NCI-H1105 (cell line): ENCODE data around the gene PNMA8A.

Experiments
- DNase-seq: peaks from one replicate; lab custom pipeline; 2025; lab: John Stamatoyannopoulos, UW

PNMA8A gene

GRCh38 chr19:46492841-46493235, 21.5 kb upstream of the PNMA8A start:
- no peak for DNase-seq

GRCh38 chr19:46491975-46492682, 20.8 kb upstream of the PNMA8A start:
- no peak for DNase-seq

GRCh38 chr19:46490774-46491173, 19.4 kb upstream of the PNMA8A start:
- DNase-seq = no peak

GRCh38 chr19:46489445-46490272, 18.3 kb upstream of the PNMA8A start:
- DNase-seq = no peak

- no peak for DNase-seq
Measured at GRCh38 chr19:46488551-46488950, 17.2 kb upstream of the PNMA8A start.

GRCh38 chr19:46487802-46488445, 16.6 kb upstream of the PNMA8A start:
- peak; percentile 48 for DNase-seq

GRCh38 chr19:46487178-46487801, 15.9 kb upstream of the PNMA8A start:
- DNase-seq = no peak

- DNase-seq = no peak
Measured at GRCh38 chr19:46486358-46486757, 15.0 kb upstream of the PNMA8A start.

GRCh38 chr19:46484656-46485055, 13.3 kb upstream of the PNMA8A start:
- DNase-seq = no peak

GRCh38 chr19:46482631-46483030, 11.3 kb upstream of the PNMA8A start:
- DNase-seq = no peak

- DNase-seq = no peak
Measured at GRCh38 chr19:46481947-46482346, 10.6 kb upstream of the PNMA8A start.

GRCh38 chr19:46481223-46481848, 10.0 kb upstream of the PNMA8A start:
- DNase-seq = no peak

GRCh38 chr19:46480415-46480814, 9.1 kb upstream of the PNMA8A start:
- DNase-seq = no peak

- peak; percentile 54 for DNase-seq
Measured at GRCh38 chr19:46478356-46478986, 7.1 kb upstream of the PNMA8A start.

GRCh38 chr19:46475986-46476385, 4.6 kb upstream of the PNMA8A start:
- no peak for DNase-seq

- no peak for DNase-seq
Measured at GRCh38 chr19:46474211-46474610, 2.8 kb upstream of the PNMA8A start.

GRCh38 chr19:46472592-46472991, 1.2 kb upstream of the PNMA8A start:
- no peak for DNase-seq

GRCh38 chr19:46471811-46472543, 614 bp upstream of the PNMA8A start:
- DNase-seq = no peak

GRCh38 chr19:46470376-46470775, 987 bp downstream of the PNMA8A start:
- no peak for DNase-seq

GRCh38 chr19:46469541-46470185, 1.7 kb downstream of the PNMA8A start:
- DNase-seq = no peak
